Fibroblast of gingiva (primary cell): ENCODE results near the gene CEP95.

ENCODE experiments used
- DNase-seq: peaks from one replicate; pipeline ENCODE4 v3.0.0-alpha.2; 2011; ENCODE audit warnings: low read depth

CEP95 gene

DNA sequence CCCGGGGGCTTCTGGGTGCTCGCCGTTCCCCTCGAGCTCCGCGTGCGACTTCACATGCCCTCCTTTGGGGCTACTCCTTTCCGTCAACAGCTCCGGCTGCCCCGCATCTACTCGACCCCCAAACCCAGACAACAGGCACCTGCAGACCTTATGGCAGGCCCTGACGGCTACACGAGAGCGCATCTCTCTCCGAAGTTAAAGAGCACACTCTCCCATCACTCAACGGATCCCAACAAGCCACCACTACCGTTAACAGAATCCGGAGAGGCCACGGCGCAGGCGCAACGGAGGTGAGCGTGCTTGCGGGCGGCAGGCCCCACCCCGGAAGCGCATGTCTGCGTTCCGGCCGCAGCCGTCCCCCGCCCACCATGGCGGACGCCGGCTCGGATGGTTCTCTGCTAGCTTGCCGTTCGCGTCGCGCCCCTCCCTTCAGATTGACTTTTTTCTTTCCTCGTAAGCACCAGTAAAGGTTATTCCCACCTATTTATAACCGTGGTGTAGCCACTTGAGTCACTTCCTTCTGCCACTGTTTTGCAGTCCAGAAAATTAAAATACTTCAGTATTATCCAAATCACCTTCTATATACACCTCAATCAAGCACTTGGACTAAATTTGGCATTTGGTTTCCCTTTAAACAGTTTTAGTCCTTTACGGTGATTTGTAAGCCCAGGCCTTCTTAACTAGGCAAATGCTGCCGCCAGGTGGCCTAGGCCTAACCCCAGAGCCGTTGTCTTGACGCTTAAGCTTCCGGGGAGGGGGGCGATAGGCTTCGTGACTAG is 9.8 kb upstream of the CEP95 start, which contains the start of gene POLG2:
POLG2 (minus strand) TSS at position 269 of the 779 bp plus-strand sequence; CDS start at position 183, 86 bp downstream.
- DNase-seq, result peak; percentile 92

DNA sequence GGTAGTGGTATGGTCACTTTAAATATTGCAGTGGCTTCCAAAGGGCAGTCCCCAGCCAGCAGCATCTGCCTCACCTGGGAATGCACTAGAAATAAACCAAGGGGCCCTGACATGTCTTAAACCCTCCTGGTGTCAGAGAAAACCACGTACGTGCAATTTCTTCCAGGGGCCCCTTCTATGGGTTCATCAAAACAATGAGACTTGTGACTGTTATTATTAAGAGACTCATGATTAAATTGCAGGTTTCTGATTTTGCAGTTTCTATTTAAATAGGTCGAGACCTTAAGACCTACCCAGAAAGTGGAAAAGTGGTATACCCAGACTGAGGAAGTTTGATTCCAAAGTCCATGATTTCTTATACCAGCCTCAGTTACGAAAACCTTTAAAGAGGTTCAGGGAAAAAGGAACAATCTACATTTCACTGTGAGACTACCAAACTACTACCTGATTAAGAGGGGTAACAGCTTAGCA is 9.2 kb upstream of the CEP95 start:
- DNase-seq, result no peak

GRCh38 chr17:64498308-64499203 is 8.2 kb upstream of the CEP95 start:
- no peak for DNase-seq

DNA sequence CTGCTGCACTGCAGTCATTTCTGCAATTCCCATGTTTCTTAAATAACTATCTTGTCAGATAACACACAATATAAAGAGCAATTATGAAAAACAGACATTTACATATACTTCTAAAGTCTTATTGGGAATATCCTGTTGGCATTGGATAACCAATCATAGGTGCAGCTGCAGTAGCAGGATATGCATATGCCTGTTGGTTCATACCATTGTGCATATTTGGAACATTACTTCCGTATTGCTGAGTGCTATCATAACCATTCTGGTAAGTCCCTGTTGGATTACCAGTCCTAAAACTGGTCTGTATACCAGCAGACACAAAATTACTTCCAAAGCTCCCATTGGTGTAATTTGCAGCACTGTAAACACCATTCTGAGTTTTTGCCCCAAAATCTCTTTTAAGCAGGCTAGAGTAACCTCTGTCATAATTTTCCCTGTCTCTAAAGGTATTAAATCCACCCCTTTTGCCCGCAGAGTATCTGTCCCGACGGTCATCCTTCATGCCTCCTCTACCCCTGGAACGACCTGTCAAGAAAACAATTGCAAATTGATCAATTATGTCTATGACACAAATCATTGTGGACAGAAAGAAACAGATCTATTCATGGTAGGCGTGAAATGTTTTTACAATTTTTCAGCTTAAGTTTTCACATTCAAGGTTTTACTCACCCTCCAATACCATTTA is 6.8 kb upstream of the CEP95 start:
- no peak for DNase-seq

DNA sequence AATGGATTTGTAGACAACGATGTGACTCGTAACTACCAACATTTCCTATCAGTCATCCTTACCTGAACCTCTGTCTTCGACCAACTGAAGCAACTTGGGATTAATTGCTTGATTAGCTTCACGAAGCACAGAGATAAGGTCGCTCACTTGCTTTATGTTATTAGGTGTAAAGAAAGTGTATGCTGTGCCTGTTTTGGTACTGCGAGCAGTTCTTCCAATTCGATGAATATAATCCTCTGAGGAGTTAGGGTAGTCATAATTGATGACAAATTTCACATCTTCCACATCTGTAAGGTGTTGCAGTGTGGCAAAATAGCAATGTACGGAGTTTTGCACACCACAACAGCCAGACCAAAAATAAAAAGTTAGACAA is 6.3 kb upstream of the CEP95 start:
- DNase-seq, result no peak

DNA sequence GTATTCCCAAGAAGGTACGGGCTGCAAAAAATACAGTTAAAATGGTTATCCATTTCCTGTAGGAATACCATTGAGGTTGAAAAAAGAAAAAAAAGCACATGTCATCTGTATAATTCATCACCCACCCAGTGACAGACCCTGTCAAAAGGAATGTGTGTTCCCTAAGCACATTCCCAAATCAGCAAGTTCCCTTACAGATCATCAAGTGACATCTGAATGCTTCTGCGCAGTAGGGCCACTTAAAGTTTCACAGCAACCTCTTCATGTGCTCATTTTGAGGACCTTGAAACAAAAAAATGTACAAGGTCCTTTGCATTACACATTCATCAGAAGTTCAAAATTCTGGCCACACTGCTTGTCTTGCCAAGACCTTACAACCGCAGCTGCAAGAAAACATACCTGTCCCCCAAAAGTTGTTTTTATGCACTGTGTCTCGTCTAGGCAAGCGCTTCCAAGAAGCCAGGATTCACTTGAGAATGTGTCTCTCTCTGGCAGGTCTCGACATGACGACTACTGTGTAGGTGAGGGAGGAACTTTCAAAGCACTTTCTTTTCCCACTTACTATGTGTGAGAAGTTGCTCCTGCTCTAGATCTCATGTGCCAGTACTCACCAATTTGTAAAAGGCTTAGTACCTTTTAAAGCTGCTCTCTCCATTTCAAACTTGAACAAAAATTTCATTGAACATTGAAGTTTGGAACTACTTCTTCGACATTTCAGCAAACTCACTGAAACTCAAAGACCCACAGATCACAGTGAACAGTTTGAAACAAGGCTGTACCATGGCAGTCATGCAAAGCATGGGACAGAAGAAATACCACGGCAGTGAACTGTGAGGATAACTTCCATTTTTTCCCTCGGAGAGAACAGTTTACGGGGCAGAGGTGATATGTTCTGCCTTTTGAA is 5.7 kb upstream of the CEP95 start:
- no peak for DNase-seq

DNA sequence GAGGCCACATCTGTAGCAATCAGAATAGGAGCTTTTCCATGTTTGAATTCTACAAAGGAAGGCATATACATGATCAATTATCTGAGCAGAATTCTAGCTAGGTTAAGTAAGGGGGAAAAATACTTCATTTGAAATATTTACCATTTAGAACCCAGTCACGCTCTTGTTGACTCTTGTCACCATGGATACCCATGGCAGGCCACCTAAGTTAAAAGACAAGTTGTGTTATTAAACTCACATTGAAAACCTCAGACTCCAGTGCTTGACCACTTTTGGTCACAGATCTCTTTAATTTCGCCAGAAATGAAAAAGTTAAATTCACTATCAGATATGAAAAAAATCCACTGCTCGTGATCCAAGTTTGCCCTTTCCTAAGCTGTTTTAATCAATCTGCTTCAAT is 4.8 kb upstream of the CEP95 start:
- no peak for DNase-seq

DNA sequence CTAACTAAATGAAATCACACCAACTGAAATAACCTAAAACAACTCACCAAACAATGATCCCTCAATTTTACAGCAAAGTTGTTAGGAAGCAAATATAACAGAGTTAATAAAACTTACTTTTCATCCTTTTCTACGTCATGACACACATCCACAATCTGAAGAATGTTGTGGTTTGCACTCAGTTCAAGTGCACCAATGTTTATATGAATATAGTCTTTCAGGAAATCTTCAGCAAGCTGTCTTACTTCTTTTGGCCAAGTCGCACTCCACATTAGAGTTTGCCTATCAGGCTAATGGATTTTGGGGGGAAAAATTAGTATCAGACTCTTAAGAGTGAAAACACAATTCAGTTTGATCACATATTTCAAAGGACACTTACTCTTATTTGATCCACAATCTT is 4.0 kb upstream of the CEP95 start:
- DNase-seq, result no peak

DNA sequence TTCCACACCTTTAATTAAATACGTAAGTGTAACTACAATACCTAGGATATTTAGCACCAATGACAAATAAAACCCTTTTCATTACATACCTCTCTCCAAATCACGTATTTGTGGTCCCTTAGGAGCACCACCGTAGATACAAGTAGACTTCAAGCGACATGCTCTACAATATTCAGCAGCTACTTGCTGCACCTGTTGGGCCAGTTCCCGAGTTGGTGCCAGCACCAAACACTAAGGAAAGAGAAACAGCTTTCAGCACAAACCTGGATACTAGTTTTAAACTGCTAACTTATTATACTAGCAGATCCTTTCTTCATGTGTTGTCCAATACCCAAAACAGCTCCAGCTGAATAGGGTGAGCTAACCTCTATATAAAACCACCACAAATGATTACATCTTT is 3.4 kb upstream of the CEP95 start:
- DNase-seq, result no peak

- DNase-seq, result peak; percentile 37
Observed at GRCh38 chr17:64503821-64504768, 2.7 kb upstream of the CEP95 start.

DNA sequence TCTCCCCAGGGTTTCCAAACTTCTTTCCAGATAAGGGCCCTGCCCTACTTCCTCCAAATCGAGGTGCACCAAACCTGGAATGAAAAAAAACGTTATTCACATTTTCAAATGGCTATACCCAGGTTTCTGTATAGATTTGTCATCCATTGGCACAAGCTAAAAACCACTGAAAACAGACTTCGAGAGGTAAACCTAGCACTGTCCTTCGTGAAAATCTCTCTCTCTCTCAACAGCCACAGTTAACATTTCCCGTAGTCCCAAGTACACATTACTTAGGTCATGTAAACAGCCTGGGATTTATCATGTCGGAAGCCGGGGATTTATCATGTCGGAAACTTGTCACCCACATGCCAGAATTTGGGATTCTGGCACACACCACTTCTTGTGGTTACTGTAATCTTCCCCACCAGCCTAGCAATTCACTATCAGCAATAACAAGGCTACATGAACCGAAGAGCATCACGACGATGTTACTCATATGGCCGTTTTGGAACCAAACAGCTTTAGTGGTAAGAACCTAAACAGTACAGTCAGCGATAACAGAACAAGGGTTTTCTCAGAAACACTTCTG is 1.9 kb upstream of the CEP95 start:
- DNase-seq, result peak; percentile 34

DNA sequence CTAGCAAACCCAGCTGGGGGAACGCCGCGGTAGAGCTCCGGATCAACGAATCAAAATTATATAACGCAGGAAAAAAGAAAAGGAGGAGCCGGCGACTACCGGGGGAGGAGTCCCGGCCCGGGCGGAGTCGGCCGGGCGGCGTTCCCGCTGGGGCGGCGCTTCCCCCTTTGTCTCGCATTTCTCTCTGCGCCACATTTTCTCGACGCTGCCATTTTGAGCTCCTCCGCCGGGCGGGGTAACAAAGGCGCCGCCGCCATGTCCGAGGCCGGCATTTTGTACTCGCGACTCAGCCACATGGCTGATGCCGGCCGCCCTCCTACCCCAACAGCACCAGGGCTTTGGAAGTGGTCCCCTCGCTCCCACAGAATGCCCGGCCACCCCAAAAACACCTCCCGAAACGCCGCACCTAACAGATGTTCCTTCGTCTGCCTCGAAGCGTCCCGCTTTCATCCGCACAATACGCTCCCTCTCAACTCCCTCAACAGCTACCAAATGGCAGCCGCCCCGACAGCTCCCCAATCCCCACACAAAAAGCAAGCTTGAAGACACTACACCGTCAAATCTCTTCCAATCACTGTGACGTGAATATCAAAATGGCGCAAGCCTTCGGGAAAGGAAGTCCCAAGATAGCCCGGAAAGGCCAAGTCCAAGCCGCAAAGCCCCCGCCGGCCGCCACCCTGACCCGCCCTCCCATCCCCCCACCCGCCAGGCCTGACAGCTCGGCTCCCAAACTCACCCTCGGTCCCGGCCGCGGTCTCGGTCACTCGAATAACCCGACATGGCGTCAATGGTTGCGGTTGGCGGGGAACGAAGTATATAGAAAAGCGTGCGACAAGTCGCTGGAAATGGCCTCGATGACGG is 1.2 kb upstream of the CEP95 start:
- peak; percentile 93 for DNase-seq

- DNase-seq, result peak; percentile 97
Observed at GRCh38 chr17:64506201-64506575, 589 bp upstream of the CEP95 start, which contains the start of gene DDX5. Gene DDX5, minus strand, starts transcription at chr17:64506289. Its CDS starts 170 bp downstream, at chr17:64506119.

GRCh38 chr17:64507413-64507782 is 621 bp downstream of the CEP95 start:
- peak; percentile 64 for DNase-seq

DNA sequence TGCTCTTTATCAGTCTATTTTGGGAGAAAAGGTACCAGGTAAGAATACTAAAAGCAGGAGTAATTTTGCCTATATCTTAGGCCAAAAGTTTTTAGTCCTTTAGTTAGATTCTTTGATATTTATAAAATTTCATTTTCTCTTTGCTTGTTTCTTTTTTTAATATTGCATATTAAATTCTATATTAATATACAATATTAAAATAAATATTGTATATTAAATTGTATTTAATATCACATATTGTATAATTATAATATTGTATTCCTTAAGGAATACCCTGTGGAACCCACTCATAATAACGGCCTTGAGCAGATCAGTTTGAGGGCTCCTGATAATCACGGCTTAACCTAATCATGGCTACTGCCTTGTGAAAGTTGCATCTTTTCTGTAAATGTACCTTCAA is 1.9 kb downstream of the CEP95 start:
- DNase-seq, result no peak

GRCh38 chr17:64509179-64509578 is 2.4 kb downstream of the CEP95 start:
- DNase-seq, result no peak

DNA sequence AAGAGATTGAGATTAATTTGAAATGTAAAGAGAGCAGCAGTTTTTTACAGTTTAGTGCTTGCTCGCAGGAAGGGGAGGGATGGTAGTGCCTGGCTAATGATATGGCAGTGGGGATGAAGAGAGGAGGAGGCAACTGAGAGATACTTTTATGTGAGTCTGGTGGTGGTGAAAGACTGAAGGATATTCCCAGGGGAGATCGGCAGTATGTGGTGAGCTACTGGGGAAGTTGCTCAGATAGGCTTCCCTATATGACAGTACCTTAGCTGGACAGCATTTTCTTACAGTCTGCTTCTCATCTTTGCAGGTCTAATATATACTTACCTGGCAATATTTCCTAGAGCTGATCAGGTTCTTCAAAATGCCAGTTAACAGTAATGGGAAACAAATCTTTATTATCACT is 8.6 kb downstream of the CEP95 start:
- no peak for DNase-seq

GRCh38 chr17:64515829-64516228 is 9.1 kb downstream of the CEP95 start:
- DNase-seq, result no peak

GRCh38 chr17:64519601-64520000 is 12.8 kb downstream of the CEP95 start:
- DNase-seq, result no peak
